ENCODE results near the gene FAM43B. TPM values are rescaled to one million over a fixed set of nuclear protein-coding genes. Genes with fewer than 3 reads are reported as not detected.

The FAM43B gene
- total RNA-seq, 6 experiments from 2014 or later, result 0.09 to 0.24 (median 0.12) TPM; not detected in 2

GRCh38 chr1:20534659-20535417, 17.5 kb upstream of the FAM43B start:
- no peaks in the 10 kb centered on the region for H3K36me3 ChIP-seq
- ATAC-seq, result no peak
- H3K4me3 ChIP-seq, result no peak overlapping the region
- WGBS (ENCODE audit: insufficient coverage, low coverage, low lambda C conversion rate, missing lambda C conversion rate), result 55% methylated on average over 12 of the region's 12 CpGs
- H3K27me3 ChIP-seq, result no peaks in the 10 kb centered on the region
- H3K9me3 ChIP-seq, result no peaks in the 10 kb centered on the region
- H3K27ac ChIP-seq, result no peak overlapping the region
- no peak for DNase-seq
- intact Hi-C loops (cut with DNase I), result no loop called here
- no peaks in the 10 kb centered on the region for H3K4me1 ChIP-seq
- TF ChIP-seq CTCF (IDR thresholded peaks at IDR 0.05) (no peak), POLR2A (IDR thresholded peaks at IDR 0.05) (no peak)

- Histone ChIP-seq H3K4me3 (no peak overlapping the region), H3K36me3 (no peaks in the 10 kb centered on the region), H3K9me3 (no peaks in the 10 kb centered on the region), H3K27ac (no peak overlapping the region), H3K27me3 (no peaks in the 10 kb centered on the region), H3K4me1 (no peaks in the 10 kb centered on the region)
- DNase-seq (no peak), ATAC-seq (no peak)
- TF ChIP-seq CTCF (IDR thresholded peaks at IDR 0.05), result no peak
- no peak for TF ChIP-seq POLR2A (IDR thresholded peaks at IDR 0.05)
- 8% methylated on average over 2 of the region's 2 CpGs for WGBS (ENCODE audit: insufficient coverage, low coverage, low lambda C conversion rate, missing lambda C conversion rate)
- intact Hi-C loops (cut with DNase I), result no loop called here
Observed at GRCh38 chr1:20538227-20538626, 14.1 kb upstream of the FAM43B start.

GRCh38 chr1:20538760-20539551, 13.4 kb upstream of the FAM43B start:
- Histone ChIP-seq H3K4me3 (no peak overlapping the region), H3K27ac (no peak overlapping the region), H3K27me3 (no peaks in the 10 kb centered on the region), H3K36me3 (no peaks in the 10 kb centered on the region), H3K4me1 (no peaks in the 10 kb centered on the region), H3K9me3 (no peaks in the 10 kb centered on the region)
- 90% methylated on average over 1 of the region's 3 CpGs for WGBS (ENCODE audit: insufficient coverage, low coverage, low lambda C conversion rate, missing lambda C conversion rate)
- TF ChIP-seq POLR2A (IDR thresholded peaks at IDR 0.05) (no peak), CTCF (IDR thresholded peaks at IDR 0.05) (no peak)
- DNase-seq, result no peak
- no peak for ATAC-seq
- intact Hi-C loops (cut with DNase I), result no loop called here

GRCh38 chr1:20540281-20540680, 12.1 kb upstream of the FAM43B start:
- H3K4me3 ChIP-seq, result no peak overlapping the region
- TF ChIP-seq POLR2A (IDR thresholded peaks at IDR 0.05) (no peak), CTCF (IDR thresholded peaks at IDR 0.05) (no peak)
- intact Hi-C loops (cut with DNase I), result no loop called here
- WGBS (ENCODE audit: insufficient coverage, low coverage, low lambda C conversion rate, missing lambda C conversion rate), result no CpG with 5 or more reads among the region's 1 CpG
- H3K27me3 ChIP-seq, result no peaks in the 10 kb centered on the region
- no peaks in the 10 kb centered on the region for H3K36me3 ChIP-seq
- no peak for ATAC-seq
- no peaks in the 10 kb centered on the region for H3K4me1 ChIP-seq
- H3K27ac ChIP-seq, result no peak overlapping the region
- DNase-seq, result no peak
- H3K9me3 ChIP-seq, result no peaks in the 10 kb centered on the region
